GM21717 (cell line): ENCODE results near the gene N4BP2L2.

ENCODE experiments used
- ATAC-seq: cut with Tn5 transposase; IDR thresholded peaks from one replicate; pipeline ENCODE4 v1.9.1; 2021; ENCODE audit warnings: mild to moderate bottlenecking, moderate library complexity; ENCODE audit not compliant: unreplicated experiment

The N4BP2L2 gene

DNA sequence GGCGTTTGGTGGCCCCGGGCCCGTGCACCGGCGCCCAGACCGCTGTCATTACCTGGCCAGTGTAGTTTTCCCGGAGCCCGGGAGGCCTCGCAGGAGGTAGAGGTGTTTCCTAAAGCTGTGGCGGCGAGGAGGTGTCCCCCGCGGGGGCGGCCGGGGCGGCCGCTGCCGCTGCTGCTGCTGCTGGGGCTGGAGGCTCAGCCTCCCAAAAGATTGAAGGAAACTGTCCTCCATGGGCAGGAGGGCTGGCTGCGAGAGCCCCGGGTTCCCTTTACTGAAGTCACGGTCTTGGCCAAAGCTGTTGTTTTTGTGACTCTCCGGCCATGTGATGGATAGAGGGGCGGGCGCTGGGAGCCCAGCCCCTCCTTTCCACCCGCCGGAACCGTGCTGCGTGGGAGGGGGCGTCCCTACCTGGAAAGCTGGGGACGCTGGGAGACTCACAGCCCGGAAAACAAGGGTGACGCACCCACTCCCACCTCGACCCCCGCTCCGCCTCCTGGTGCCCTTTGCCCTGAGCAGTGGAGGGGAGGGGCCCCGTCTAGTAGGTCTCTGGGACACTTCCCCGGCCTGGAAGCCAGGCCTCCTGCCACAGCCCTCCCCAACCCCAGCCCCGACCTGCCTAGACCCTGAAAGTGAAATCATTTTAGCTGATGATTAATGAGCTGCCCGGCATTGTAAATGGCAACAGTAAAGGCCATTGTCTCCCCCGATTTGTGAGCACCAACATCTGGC is 110.6 kb downstream of the N4BP2L2 start, which contains the start of gene N4BP2L1:
TSS of gene N4BP2L1 (minus strand) at position 279 of the 729 bp plus-strand sequence. CDS start at position 231, 48 bp downstream.
- peak; percentile 70 for ATAC-seq

DNA sequence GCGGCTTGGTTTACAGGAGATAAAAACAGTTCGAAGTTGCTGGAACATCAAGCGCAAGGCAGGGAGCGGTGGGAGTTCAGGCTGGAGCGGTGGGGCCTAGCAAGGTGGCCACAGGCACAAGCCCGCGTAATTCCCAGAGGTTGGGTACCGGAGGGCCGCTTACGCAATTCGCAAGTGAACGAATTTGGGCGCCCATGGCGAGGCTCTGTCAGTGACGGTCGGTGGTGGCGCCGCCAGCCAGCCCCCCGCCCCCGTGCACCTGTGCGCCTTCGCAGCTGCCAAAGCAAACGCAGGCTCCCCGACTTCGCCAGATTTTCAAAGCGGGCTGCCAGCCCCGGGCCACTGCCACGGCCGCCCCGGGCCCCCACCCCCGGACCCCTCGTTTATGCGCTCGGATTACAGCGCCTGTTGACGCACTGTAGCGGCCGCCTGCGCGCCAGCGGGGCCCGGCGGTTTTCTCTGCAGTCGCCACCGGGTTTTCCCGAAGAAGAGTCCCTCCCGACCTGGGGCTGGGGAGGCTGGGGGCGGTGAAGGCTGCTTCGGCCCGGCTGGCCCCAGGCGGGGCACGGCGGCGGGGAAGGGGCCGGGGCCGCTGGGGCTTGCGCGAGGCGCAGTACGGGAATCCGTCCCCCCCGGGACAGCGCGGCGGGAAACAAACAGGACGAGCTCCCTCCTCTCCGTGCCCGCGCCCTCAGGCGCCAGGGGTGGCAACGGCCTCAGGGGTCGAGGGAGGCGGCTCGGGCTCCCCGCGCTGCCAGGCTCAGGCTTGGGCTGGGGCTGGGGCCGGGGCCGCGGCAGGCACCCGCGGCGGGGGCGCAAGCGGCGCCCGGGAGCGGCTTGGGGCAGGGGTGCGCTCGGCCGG is 111.4 kb downstream of the N4BP2L2 start:
- peak; percentile 21 for ATAC-seq

DNA sequence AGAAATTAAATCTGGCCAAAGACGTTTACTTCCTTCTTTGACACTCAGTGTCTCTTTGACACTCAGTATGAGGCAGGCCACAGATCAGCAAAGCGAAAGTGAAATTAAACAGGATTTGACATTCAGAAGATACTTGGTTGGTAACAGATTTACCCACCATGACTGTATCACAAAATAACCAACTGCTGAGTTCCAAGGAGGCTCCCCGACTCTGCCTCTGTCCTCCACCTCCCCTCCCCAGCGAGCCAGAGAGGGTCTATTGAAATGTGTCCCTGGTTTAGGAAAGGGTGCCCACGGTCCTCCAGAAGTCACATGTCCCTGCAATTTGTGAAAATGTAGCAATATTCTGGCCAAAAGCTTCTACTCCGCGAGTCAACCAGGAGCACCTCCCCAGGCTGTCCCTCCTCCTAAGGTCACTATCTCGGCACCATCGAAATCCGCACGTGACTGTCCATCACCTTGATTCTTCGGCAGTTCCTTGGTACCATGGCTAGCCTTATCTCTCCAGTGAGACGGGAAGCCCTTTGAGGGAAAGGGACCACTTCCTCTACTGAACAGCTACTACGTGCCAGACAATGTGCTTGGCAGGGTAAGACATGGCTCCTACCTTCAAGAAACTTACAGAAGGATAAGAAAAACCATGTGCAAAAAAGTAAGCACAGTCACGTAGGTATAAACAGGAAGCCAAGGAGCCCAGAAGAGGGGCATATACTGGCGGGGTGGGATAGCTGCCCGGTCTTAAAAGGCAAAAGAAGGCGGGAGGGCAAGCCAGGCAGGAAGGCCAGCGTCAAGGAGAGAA is 112.2 kb downstream of the N4BP2L2 start:
- ATAC-seq, result peak; percentile 34

DNA sequence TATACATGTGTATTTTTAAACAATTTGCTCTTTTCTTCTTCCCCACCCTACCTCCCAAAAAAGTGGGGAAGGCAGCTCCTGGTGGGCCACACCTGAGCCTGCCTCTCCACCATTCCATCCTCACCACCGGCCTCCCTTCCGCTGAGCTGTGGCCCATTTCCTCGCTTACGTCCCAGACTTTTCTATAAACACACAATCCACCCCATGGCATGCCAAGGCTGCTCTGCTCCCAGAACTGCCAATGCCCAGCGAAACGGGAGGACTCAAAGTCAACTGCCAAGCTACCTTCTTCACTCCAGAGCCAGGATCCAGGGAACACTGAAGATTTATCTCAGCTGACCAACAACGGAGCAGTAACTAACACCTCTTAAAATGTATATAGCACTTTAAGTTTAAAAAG is 113.4 kb downstream of the N4BP2L2 start:
- ATAC-seq, result no peak

DNA sequence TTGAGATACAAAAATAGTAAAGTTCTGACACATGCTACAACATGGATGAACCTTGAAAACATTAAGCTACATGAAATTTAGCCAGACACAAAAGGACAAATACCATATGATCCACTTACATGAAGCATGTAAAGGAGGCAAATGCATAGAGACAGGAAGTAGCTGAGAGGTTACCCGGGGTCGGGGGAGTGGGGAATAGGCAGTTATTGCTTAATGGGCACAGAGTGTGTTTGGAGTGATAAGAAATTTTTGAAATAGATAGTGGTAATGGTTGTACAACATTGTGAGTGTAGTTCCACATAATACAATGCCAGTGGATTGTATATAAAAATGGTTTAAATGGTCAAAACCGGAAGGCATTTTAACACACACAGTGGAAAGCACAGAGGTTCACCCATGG is 115.0 kb downstream of the N4BP2L2 start:
- no peak for ATAC-seq

DNA sequence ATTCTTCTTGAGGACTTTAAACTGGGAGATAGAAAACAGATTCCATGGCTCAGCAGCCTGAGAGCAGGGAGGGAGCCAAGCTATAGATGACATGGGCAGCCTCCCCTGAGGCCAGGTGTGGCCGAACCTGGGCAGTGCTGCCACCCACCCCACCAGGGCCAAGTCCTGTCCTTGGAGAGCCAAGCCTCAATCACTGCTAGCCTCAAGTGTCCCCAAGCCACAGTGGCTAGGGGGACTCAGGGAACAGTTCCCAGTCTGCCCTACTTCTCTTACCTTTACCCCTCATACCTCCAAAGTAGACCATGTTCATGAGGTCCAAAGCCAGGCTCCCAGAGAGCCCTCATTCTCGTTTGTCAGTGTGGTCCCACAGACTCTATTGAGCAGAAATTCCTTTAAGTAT is 118.7 kb downstream of the N4BP2L2 start:
- no peak for ATAC-seq

DNA sequence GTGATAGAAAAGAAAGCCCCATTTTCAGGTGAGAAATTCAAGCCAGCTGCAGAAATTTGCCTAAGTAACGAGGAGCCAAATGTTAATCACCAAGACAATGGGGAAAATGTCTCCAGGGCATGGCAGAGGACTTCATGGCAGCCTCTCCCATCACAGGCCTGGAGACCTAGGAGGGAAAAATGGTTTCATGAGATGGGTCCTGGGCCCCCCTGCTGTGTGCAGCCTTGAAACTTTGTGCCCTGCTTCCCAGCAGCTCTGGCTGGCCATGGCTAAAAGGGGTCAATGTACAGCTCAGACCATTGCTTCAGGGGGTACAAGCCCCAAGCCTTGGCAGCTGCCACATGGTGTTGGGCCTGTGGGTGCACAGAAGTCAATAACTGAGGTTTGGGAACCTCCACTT is 120.6 kb downstream of the N4BP2L2 start:
- ATAC-seq, result no peak

DNA sequence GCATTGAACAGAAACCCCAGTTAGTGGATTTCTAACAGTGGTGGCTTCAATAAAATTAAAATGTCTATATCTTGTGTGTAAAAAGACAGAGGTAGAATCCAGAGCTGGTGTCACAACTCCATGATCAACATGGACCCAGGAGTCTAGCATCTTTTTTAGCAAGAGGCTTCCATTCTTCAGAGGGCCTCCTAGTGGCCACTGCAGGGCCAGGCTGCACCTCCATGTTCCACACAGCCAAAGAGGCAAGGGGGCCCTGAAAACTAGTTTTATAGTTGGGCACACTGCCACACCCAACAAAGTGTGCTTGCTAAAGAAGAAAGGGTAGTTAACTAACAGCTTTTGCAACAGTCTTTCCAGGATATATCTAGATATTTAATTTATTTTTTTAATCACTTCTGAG is 123.6 kb downstream of the N4BP2L2 start:
- no peak for ATAC-seq

DNA sequence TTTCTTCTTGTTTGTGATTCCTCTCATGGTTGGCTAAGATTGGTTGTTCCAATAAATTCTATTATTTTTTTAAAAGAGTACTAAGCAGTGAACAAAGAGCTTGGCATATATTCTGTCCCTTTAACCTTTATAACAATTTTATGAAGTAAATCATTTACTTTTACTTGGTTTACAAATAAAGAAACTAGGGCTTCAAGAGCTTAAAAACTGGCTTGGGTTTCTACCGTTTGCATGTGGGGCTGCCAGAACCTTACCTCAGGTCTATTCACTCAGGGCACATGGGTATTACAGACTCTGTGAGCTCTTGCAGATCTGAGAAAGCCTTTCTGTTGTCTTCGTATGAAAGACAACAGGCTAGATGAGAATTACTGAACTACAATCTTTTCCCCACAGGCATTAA is 124.0 kb downstream of the N4BP2L2 start:
- no peak for ATAC-seq

DNA sequence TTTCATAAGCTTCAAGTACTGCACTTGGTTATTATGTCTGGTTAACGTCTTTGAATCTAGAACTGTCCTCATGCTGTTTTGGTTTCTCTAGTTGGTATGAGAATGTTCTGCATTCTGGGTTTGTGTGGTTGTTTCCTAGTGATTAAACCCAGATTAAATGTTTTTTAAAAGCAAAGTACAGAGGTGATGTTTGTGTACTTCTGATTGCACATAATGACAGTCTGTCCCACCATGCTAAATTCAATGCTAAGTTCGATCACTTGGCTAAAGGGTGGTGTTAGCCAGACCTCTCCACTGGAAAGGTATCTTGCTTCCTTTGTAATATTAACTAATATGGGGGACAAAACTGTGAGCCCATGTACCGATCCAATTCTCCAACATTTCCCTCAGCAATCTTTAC is 125.3 kb downstream of the N4BP2L2 start:
- no peak for ATAC-seq

DNA sequence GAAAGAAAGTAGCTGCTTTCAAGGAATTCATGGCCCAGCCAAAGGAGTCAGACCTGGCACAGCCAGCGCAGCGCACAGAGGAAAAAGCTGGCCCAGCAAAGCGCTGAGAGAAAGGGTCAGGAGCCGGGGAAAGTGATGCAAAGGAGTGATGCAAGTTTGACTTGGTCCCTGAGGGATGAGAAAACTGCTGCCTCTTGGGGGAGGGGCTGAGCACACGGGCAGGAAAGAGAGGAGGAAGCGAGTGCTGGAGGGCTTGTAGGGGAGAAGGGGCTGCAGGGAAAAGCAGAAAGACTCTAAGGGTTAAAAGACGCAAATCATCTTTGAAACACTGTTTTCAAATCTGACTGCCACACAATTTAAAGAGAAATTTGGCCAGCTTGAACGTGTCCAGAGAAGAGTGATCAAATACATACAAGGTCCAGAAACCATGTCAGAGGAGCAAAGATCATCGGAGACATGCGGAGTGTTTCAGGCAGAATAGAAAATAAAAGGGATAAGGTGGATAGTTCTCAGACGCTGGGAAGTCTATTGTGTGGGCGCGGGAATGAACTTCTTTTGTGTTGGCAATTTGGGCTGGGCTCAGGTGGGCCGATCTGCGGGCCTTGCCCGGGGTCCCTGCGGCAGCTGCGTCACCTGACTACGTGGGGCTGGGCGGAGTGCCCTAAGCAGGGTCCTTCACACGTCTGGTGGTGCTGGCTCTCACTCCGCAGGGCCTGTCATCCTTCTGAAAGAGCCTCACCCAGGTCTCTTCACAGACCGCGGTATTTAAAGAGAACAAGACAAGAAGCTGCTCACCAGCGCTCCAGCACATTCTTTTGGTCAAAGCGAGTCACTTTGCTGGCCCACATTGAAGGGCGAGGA is 128.8 kb downstream of the N4BP2L2 start:
- ATAC-seq, result no peak

DNA sequence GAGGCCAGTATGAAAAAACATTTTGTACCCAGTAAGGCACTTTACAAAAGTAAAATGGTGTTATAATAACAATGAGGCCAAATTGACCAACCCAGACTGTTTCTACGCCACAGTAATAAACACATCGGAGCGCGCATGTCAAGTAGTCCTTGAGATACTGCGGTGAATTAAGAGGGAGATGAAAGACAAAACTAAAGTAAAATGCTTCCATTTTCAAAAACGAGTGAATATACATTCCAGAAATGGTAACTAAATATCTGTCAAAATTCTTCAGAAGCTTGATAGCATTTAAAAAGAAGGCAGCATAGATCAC is 129.6 kb downstream of the N4BP2L2 start:
- no peak for ATAC-seq

DNA sequence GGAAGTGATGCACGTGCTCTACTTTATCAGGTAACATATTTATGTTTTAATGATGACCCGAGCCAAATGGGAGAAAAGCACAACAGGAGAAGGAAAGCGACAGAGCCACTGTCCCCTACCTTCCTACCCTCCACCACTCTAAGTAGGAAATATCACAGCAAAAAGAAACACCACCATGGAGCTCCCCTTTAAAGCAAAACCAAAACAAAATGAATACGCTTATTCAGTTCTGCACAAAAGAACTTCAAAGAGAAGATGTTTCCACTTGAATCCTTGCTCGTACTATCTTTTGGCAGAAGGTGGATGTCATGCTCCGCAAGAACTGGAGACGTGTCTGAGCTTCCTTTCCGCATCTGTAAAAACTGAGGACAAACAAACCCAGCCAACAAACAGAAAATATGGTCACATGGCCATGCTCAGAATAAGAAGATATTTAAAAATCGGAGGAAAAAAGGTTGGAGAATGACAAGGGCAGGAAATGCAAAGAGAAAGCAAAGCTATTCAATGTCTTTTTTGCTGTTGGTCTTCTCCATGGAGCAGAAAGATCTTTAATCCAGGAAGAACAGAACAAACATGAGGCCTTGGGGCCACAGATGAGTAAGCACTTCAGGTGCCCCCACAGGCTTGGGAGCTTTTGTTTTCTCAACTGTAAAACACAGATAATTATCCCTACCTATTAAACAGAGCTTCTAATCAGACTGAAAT is 130.1 kb downstream of the N4BP2L2 start:
- ATAC-seq, result no peak

DNA sequence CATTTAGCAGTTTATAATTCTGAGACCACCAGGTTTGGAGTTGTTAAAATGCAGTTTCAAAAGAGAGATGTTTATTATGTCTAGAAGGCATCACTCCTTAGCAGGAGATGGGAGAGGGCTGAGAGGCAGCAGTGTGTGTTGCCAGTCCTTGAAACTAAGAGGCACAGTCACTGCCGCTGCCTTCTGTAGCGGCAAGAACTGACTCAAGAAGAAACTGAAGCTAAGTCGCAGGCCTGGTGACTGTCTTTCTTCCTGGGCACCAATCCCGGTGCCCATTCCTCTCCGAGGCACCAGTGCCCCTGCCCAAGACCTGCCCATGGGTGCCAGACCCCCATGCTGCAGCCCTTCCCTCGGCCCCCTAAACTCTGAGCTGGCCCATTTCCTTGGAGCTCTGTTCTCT is 130.7 kb downstream of the N4BP2L2 start:
- ATAC-seq, result no peak

DNA sequence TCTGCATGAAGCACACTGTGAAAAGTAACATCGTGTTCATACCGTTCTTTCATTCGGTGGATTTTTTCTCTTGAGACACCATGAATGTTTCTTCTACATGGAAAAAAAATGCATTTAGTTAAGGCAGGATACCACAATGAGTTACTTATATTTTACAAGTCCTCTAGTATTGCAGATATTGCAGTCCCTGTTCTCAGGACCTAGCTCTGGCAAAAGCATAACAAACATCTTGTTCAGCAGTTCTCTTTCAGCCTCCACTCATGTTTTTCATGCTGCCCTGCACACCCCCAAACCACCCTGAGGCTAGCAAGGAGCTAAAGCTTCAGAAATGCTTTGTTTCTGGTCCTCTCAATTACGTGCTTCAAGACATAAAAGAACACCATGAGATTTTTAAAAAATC is 135.5 kb downstream of the N4BP2L2 start:
- no peak for ATAC-seq

DNA sequence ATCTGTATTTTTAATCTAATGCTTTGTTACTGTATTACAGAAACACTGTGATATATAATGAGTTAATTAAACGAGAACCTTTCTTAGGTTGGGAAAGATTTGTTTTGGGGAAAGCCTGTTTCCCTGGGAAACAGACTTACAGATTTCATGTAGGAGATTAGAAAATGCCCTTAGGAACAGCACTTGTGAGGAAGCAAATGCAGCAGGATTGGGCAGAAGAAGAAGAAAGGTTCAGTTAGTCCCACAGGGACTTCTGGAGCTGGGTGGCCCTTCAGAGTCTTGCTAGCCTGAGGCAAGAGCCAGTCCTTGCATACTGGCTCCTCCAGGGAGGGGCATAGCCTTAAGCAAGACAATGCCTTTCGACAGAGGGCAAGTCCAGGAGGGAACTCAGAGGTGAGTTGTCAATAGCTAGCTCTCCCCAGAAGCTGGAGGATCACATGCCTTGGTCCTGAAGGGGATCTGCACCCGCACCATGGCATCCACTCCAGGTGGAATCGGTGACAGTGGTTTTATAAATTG is 147.4 kb downstream of the N4BP2L2 start:
- ATAC-seq, result no peak

DNA sequence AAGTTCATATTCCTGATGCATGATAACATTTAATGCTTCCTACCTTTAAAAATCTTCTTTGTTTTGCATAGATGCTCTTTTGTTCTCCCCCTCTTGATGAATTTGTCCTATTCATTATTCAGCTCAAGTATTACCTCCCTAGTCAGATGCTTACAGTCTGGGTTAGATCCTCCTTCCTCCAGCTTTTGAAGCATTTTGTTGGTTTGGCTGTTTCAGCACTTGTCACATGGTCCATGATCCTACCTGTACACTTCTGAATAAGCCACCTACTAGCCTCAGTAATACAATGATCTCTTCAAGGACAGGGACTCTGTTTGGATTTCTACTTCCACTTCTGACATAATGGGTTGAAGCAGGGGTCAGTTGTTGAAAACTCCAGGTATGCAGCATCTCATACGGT is 148.1 kb downstream of the N4BP2L2 start:
- ATAC-seq, result no peak

DNA sequence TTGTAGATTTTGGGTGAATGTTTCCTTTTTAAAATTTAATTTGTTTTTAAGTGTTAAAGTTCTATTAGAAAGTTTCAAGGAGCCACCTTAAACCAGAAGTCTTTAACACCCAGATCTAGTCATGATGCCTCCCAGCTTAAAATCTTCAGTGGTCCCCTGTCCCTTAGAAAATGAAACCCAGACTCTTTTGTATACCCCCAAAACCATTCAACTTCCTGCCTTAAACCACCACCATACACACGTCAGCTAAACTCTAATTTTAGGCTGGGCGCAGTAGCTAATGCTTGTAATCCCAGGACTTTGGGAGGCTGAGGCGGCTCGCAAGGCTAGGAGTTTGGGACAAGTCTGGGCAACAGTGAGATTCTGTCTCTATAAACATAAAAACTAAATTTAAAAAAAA is 148.5 kb downstream of the N4BP2L2 start:
- no peak for ATAC-seq

DNA sequence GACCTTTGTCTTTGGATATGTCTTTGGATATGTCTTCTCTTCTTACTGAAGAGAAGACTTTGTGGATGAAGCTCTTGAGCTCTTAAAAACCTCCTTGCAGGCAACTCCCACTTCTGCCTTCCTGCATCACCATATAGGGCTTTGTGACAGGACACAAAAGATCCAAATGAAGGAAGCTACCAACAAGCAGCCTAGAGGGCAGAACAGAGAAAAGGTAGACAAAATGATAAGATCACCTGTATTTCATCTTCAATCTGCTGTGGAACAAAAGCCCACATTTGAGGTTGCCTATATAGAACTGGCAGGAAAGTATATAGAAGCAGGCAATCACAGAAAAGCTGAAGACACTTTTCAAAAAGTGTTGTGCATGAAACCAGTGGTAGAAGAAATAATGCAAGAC is 153.2 kb downstream of the N4BP2L2 start:
- ATAC-seq, result no peak

DNA sequence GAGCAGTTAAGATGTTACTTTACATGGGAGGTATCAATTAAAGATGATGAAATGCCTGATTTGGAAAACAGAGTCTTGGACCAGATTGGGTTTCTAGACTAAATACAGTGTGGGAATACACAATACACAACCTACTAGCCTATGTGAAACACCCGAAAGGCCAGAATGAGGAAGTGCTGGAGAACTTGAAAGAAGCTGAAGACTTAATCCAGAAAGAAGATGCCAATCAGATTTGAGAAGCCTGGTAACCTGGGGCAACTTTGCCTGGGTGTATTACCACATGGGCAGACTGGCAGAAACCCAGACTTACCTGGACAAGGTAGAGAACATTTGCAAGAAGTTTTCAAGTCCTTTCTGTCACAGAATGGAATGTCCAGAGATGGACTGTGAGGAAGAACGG is 153.9 kb downstream of the N4BP2L2 start:
- no peak for ATAC-seq
